ENCODE measurements around the gene NRL.
A peak's percentile ranks its signal among the peaks of the same experiment; 100 is the strongest.

The NRL gene

GRCh38 chr14:24080888-24081738 lies 33.6 kb downstream of the NRL start:
- peak; percentile 61 to 75 for DNase-seq

GRCh38 chr14:24080142-24080530 lies 34.6 kb downstream of the NRL start:
- DNase-seq: no peak

- no peak for DNase-seq
These were observed 35.1 kb downstream of the NRL start for GRCh38 chr14:24079491-24080141.

DNA sequence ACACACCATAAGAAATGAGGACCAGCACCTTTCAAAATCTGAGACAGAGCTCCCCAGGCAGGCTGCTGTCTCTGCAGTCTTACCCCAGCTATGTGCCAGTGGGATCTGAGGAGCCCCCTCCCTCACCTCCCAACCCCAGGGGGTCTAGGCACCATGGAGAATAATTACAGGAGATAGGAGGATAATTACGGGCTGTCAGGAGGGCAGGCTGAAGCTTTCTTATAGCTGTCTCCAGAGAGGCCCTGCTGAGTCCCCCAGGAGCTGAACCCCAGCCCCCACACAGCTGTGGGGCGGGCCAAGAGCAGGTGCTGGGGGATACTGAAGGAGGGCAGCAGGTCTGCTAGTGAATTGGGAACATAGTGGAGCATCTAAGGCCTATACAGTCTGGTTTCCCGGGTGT lies 36.6 kb downstream of the NRL start:
- DNase-seq: peak; percentile 47 to 76

DNA sequence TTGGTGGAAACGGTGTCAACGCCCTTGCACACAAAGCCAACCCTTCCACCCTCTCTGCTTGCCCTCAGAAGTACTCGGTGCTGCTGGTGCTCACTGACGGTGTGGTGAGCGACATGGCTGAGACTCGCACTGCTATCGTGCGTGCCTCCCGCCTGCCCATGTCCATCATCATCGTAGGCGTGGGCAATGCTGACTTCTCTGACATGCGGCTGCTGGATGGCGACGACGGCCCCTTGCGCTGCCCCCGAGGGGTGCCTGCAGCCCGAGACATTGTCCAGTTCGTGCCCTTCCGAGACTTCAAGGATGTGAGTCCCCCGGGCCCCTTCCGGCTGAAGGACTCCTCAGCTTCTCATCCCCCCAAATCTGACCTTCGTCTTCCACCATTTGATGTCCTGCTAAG lies 37.7 kb downstream of the NRL start:
- no peak for DNase-seq

GRCh38 chr14:24076302-24076601 lies 38.5 kb downstream of the NRL start:
- DNase-seq: no peak

GRCh38 chr14:24075485-24076301 lies 39.1 kb downstream of the NRL start:
- no peak for DNase-seq

DNA sequence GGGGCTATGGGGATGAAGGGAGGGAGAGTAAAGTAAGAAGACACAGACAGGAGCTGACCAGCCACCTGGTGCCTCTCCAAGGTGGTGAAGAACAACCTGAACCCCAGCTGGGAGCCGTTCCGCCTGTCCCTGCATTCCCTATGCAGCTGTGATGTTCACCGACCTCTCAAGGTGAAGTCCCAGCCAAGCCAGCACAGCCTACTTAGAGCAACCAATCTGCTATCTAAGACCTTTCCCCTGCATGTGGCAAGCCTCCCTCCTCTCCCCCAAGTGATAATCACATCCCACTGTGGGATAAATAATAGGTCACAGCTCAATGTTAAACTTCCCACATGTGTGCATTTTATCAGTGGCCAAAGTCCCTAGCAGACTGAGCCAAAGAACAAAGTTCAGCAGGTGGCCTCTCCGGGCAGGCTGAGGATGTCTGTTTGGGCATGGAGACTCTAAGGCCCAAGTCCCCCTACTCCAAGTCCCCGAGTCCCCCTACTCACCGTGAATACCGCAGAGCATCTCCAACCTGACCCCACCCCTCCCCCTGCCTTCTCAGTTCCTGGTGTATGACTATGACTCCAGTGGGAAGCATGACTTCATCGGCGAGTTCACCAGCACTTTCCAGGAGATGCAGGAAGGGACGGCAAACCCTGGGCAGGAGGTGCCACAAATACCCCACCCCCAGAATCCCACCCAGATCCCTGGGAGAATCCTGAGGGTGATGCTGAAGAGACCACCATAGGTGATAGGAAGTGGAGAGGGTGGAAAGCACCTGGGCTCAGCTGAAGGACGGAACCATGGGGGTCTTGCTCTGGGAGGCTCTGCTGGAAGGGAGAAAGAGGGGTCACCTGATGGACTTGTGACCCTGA lies 39.9 kb downstream of the NRL start:
- no peak for DNase-seq

GRCh38 chr14:24072881-24073877 lies 41.6 kb downstream of the NRL start:
- DNase-seq: no peak

- DNase-seq: no peak
These were observed 42.3 kb downstream of the NRL start for GRCh38 chr14:24072436-24072835.

GRCh38 chr14:24071836-24072430 lies 42.8 kb downstream of the NRL start:
- DNase-seq: no peak

GRCh38 chr14:24071144-24071697 lies 43.5 kb downstream of the NRL start, which contains the start of gene CPNE6:
TSS of gene CPNE6 (plus strand) at chr14:24071562. CDS start at chr14:24072937, 1,375 bp downstream.
- no peak for DNase-seq

DNA sequence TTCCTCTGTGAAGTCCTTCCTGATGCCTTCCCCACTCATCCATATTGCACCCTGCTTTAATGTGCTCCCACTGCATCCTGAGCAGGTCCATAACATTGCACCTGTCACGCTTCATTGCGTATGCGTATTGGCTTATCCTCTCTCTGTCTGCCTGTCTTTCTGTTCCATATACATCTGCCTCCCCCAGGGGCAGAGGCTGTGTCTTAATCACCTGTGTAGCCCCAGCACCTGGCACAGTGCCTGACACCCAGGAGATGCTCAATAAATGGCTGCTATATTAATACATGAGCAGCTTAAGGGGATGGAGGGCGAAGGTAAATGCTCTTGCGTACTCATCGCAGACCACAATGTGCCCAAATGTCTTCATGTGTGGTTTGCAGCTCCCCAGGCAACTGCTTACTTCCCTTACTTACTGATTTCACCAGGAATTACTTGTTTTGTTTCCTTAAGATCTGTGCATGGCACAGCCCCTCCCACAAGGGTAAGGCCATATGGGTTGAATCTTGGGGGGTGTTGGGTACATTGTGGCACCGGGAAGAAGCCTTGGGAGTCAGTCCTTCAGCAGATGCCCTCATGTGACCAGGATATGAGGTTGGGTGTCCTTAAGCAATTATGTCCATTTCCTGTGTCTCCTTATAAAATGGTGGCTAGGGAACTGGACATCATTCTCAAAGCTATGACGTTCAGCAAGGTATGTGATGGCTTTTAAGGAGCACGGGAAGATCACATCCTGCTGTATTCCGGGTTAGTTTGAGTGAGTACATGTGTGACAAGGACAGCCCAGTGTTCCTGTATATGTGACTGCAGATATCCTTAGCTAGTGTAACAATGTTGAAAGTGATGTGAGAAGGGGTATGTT lies 44.2 kb downstream of the NRL start:
- DNase-seq: peak in 1 of 2 experiments; percentile 40

- DNase-seq: no peak
These were observed 45.4 kb downstream of the NRL start for GRCh38 chr14:24069411-24069735.

GRCh38 chr14:24068711-24069410 lies 45.9 kb downstream of the NRL start:
- DNase-seq: no peak

GRCh38 chr14:24067133-24068082 lies 47.3 kb downstream of the NRL start:
- no peak for DNase-seq

DNA sequence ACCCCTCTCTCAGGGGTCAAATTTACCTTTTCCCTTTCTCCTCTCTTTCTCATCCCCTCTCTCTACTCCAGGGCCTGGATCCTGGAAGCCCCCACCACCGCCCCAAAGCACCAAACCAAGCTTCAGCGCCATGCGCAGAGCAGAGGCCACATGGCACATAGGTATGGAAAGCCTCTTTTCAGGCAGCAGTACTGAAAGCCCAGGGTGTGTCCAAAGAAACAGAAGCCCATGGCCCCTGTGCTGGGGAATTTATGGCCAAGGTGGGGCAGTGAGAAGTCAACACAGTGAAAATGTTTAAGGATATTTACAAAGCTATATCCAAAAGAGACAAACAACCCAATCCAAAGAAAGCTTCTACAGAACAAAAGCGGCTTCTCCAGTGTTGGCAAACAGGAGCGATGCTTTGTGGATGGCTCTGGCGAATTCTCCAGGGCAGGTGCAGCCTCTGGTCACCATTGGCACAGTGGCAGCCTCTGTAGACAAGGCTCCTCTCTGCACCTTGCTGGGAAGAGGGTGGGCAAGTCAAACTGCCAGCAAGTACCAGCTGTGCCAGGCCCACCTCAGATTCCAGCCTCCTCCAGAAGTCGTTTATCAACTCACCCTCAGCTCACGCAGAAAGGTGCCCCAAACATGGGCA lies 48.1 kb downstream of the NRL start:
- DNase-seq: no peak

Data from NCI-H2081 (cell line).